Measurements from ENCODE around the gene RABGGTA. TPM values are rescaled to one million over a fixed set of nuclear protein-coding genes. Genes with fewer than 3 reads are reported as not detected.

The RABGGTA gene
- total and polyA plus RNA-seq, 9 of the 15 experiments (the other 6 are each of a cell fraction or from before 2014, with no cell fraction given), result 4.5 to 24.2 (median 15.5) TPM

DNA sequence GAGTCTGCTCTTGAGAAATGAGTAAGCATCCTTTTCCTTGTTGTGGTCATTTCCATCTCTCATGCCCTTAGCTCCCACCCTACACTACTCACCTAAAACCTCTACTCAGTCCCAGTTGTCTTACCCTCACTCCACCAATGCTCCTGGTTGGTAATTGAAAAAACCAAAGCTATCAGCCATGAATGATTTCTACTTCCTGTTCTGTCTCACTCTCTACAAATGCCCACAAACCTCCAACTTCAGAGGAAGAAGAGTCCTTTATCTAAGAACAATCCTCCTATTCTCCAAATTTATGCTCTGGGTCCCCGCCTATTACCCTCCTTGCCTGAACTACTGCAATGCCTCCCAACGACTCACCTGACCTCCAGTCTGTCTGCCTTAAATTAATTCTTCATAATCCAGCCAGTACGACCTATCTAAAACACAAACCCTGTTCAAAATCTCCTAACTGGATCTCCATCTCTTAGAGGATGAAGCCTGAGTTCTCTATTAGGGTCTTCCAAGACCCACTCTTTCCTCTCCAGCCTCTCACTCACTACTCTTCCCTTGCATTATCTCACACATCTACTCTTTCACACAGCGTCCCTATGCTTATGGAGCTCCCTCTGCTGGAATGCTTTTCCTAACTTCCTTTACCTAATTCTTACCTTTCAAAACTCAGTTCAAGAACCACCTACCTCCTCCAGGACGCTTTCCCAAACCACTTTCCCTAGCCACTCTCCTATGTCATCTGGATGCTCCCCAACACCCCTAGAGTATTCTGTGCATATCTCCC is 26.0 kb upstream of the RABGGTA start (continued):
- TF ChIP-seq, protein P1, sequence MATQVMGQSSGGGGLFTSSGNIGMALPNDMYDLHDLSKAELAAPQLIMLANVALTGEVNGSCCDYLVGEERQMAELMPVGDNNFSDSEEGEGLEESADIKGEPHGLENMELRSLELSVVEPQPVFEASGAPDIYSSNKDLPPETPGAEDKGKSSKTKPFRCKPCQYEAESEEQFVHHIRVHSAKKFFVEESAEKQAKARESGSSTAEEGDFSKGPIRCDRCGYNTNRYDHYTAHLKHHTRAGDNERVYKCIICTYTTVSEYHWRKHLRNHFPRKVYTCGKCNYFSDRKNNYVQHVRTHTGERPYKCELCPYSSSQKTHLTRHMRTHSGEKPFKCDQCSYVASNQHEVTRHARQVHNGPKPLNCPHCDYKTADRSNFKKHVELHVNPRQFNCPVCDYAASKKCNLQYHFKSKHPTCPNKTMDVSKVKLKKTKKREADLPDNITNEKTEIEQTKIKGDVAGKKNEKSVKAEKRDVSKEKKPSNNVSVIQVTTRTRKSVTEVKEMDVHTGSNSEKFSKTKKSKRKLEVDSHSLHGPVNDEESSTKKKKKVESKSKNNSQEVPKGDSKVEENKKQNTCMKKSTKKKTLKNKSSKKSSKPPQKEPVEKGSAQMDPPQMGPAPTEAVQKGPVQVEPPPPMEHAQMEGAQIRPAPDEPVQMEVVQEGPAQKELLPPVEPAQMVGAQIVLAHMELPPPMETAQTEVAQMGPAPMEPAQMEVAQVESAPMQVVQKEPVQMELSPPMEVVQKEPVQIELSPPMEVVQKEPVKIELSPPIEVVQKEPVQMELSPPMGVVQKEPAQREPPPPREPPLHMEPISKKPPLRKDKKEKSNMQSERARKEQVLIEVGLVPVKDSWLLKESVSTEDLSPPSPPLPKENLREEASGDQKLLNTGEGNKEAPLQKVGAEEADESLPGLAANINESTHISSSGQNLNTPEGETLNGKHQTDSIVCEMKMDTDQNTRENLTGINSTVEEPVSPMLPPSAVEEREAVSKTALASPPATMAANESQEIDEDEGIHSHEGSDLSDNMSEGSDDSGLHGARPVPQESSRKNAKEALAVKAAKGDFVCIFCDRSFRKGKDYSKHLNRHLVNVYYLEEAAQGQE (IDR thresholded peaks at IDR 0.05; ENCODE audit: borderline replicate concordance), result peak; percentile 36; the same call in 1 of the 2 replicates
- TF ChIP-seq, protein P1 (CRISPR knock-in tag; IDR thresholded peaks at IDR 0.05; ENCODE audit: low read depth), result no peak
- TF ChIP-seq BRD9 (IDR thresholded peaks at IDR 0.05; ENCODE audit: low read depth, partially characterized antibody), result peak; percentile 30
- no peak for TF ChIP-seq JUN (IDR thresholded peaks at IDR 0.05; ENCODE audit: borderline replicate concordance, low read depth, low read length)
- no peak for TF ChIP-seq JUN (CRISPR knock-in tag; IDR thresholded peaks at IDR 0.05; ENCODE audit: borderline replicate concordance)

All from K562 (cell line).